Smooth muscle cell (in vitro differentiated cells): Measurements from ENCODE around the gene ITIH5. TPM values are rescaled to one million over a fixed set of nuclear protein-coding genes. Genes with fewer than 3 reads are reported as not detected.

Experiments
- DNase-seq: peaks from one replicate; lab custom pipeline; 2025; ENCODE audit not compliant: unreplicated experiment; lab: John Stamatoyannopoulos, UW
- H2AFZ ChIP-seq: fragments of 200-600 bp; sonication (generic); 2 replicates; pipeline ENCODE4 v1.6.0; 2016; ENCODE audit warnings: antibody characterized with exemption, low read depth, mild to moderate bottlenecking
- H3F3A ChIP-seq: fragments of 200-600 bp; sonication (generic); 2 replicates; pipeline ENCODE4 v1.6.0; 2017; ENCODE audit warnings: antibody characterized with exemption, low read depth
- H3K27ac ChIP-seq: fragments of 200-600 bp; sonication (generic); 2 replicates; pipeline ENCODE4 v1.5.1; 2016; ENCODE audit warnings: low read depth, mild to moderate bottlenecking
- H3K27me3 ChIP-seq: fragments of 200-600 bp; sonication (generic); 2 replicates; pipeline ENCODE4 v1.6.1; 2016; ENCODE audit warnings: low read depth, mild to moderate bottlenecking
- H3K36me3 ChIP-seq: fragments of 200-600 bp; sonication (generic); 2 replicates; pipeline ENCODE4 v1.5.1; 2016; ENCODE audit warnings: low read depth
- H3K4me1 ChIP-seq: fragments of 200-600 bp; sonication (generic); 2 replicates; pipeline ENCODE4 v1.5.1; 2016; ENCODE audit warnings: low read depth
- H3K4me2 ChIP-seq: fragments of 200-600 bp; sonication (generic); 2 replicates; pipeline ENCODE4 v1.6.0; 2016; ENCODE audit warnings: mild to moderate bottlenecking
- H3K4me3 ChIP-seq: fragments of 200-600 bp; sonication (generic); 2 replicates; pipeline ENCODE4 v1.5.1; 2016; ENCODE audit warnings: mild to moderate bottlenecking
- H3K79me2 ChIP-seq: fragments of 200-600 bp; sonication (generic); 2 replicates; pipeline ENCODE4 v1.6.0; 2016; ENCODE audit warnings: low read depth, mild to moderate bottlenecking
- H3K9ac ChIP-seq: fragments of 200-600 bp; sonication (generic); 2 replicates; pipeline ENCODE4 v1.6.0; 2016; ENCODE audit warnings: low read depth
- H3K9me3 ChIP-seq: fragments of 200-600 bp; sonication (generic); replicated peaks from 2 replicates; pipeline ENCODE4 v1.5.1; 2016; ENCODE audit warnings: low read depth
- H4K20me1 ChIP-seq: fragments of 200-600 bp; sonication (generic); 2 replicates; pipeline ENCODE4 v1.6.0; 2016; ENCODE audit warnings: low read depth
- CTCF ChIP-seq: fragments of 200-600 bp; sonication (generic); IDR thresholded peaks from 2 replicates; pipeline ENCODE4 v1.5.1; 2017; ENCODE audit warnings: borderline replicate concordance, mild to moderate bottlenecking, antibody characterized with exemption; ENCODE audit not compliant: insufficient read depth, poor library complexity, severe bottlenecking
- WGBS: methylation state at CpG from one replicate; pipeline ENCODE4 v1.1.7; 2016; ENCODE audit warnings: low lambda C conversion rate; 5-methylcytosine and 5-hydroxymethylcytosine counted together
- polyA plus RNA-seq: library from polyadenylated mRNA; unstranded; fragments of >200 nt; fragmentation: Nextera tagmentation; extraction: Ambion mirVana; gene quantifications from 2 replicates; pipeline ENCODE4 v1.2.1, GENCODE V29; 2016
- total RNA-seq: library from RNA; depleted of rRNA; stranded (reverse); fragments of >200 nt; gene quantifications from 2 replicates; pipeline ENCODE4 v1.2.3, GENCODE V29; 2014

The ITIH5 gene
- total and polyA plus RNA-seq, 2 experiments from 2014 or later: 9.1 to 12.6 TPM

GRCh38 chr10:7579681-7580080, 87.1 kb downstream of the ITIH5 start:
- Histone ChIP-seq H3K79me2 (no peaks in the 10 kb centered on the region), H3K9me3 (no peaks in the 10 kb centered on the region), H3K27me3 (no peaks in the 10 kb centered on the region), H3K4me2 (no peak overlapping the region), H3K36me3 (no peaks in the 10 kb centered on the region), H2AFZ (no peak overlapping the region), H3K9ac (no peak overlapping the region), H4K20me1 (no peaks in the 10 kb centered on the region), H3K4me3 (no peak overlapping the region), H3F3A (no peaks in the 10 kb centered on the region), H3K27ac (no peak overlapping the region), H3K4me1 (no peaks in the 10 kb centered on the region)
- 97% methylated on average over 25 of the region's 25 CpGs for WGBS
- no peak for TF ChIP-seq CTCF
- no peak for DNase-seq

- H3K4me2 ChIP-seq: no peak overlapping the region
- H3F3A ChIP-seq: no peaks in the 10 kb centered on the region
- 97% methylated on average over 5 of the region's 5 CpGs for WGBS
- H3K27ac ChIP-seq: no peak overlapping the region
- H4K20me1 ChIP-seq: no peaks in the 10 kb centered on the region
- H3K4me3 ChIP-seq: no peak overlapping the region
- H3K9me3 ChIP-seq: no peaks in the 10 kb centered on the region
- no peaks in the 10 kb centered on the region for H3K36me3 ChIP-seq
- no peaks in the 10 kb centered on the region for H3K27me3 ChIP-seq
- no peaks in the 10 kb centered on the region for H3K4me1 ChIP-seq
- no peak overlapping the region for H3K9ac ChIP-seq
- DNase-seq: no peak
- no peak for TF ChIP-seq CTCF
- H3K79me2 ChIP-seq: no peaks in the 10 kb centered on the region
- H2AFZ ChIP-seq: no peak overlapping the region
Observed at GRCh38 chr10:7577579-7577978, 89.2 kb downstream of the ITIH5 start.

DNA sequence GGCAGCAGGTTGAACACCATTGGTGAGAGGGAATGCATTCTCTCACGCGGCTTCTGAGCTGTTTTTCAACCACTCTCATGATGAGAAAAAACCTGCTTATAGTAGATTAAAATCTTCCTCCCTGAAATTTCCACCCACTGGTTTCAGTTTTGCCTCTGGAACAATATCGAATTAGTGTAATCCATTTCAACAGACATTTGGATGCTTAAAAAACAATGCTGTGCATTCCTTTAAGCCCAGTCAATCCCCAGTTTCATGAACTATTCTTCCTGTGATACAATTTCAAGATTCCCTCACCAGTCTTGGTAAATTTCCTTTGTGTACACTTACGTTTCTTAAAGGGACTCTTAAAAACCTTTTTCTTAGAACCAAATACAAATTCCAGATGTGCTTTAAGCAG, 89.6 kb downstream of the ITIH5 start:
- Histone ChIP-seq H3K4me2 (no peak overlapping the region), H3K27ac (no peak overlapping the region), H3K36me3 (no peaks in the 10 kb centered on the region), H3K79me2 (no peaks in the 10 kb centered on the region), H3K4me3 (no peak overlapping the region), H3K27me3 (no peaks in the 10 kb centered on the region), H4K20me1 (no peaks in the 10 kb centered on the region), H3K4me1 (no peaks in the 10 kb centered on the region), H3K9me3 (no peaks in the 10 kb centered on the region), H3F3A (no peaks in the 10 kb centered on the region), H2AFZ (no peak overlapping the region), H3K9ac (no peak overlapping the region)
- DNase-seq: no peak
- WGBS: 91% methylated on average over 4 of the region's 4 CpGs
- no peak for TF ChIP-seq CTCF

DNA sequence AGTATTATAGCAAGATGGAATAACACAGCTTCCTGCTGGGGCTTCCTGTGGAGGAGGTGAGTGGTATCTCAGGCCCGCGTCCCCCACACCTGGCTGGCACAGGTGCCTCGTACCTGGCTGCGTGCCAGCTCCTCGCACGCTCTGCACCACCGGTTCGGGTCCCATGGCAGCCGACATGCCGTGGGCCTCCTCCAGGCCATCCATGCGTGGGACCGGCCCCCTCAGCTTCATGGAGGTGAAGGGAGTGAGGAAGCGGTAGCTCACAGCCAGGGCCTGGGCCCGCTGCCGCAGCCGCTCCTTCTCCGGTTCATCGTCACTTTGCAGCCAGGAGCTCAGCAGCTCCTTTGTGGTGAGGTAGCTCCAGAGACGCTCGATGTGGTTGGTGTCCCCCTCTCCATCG, 90.4 kb downstream of the ITIH5 start:
- no peak overlapping the region for H3K9ac ChIP-seq
- TF ChIP-seq CTCF: no peak
- no peak overlapping the region for H3K4me3 ChIP-seq
- H4K20me1 ChIP-seq: no peaks in the 10 kb centered on the region
- 96% methylated on average over 21 of the region's 21 CpGs for WGBS
- H3K4me1 ChIP-seq: no peaks in the 10 kb centered on the region
- no peaks in the 10 kb centered on the region for H3K27me3 ChIP-seq
- H3K4me2 ChIP-seq: no peak overlapping the region
- H3K79me2 ChIP-seq: no peaks in the 10 kb centered on the region
- H3F3A ChIP-seq: no peaks in the 10 kb centered on the region
- no peak overlapping the region for H2AFZ ChIP-seq
- H3K9me3 ChIP-seq: no peaks in the 10 kb centered on the region
- no peak overlapping the region for H3K27ac ChIP-seq
- no peak for DNase-seq
- no peaks in the 10 kb centered on the region for H3K36me3 ChIP-seq
